Activated CD8-positive, alpha-beta T cell treated with anti-CD3 and anti-CD28 coated beads, Interleukin-2, amount 10 ng/mL, durations not matched to agents 7 days and 5 days (primary cell): ENCODE data around the gene LRRC47. TPM values are rescaled to one million over a fixed set of nuclear protein-coding genes. Genes with fewer than 3 reads are reported as not detected.

Experiments
- ATAC-seq: fragments of 150-1000 bp; cut with Tn5 transposase; one replicate; pipeline ENCODE4 v1.10.0; 2021; ENCODE audit warnings: moderate library complexity
- CTCF ChIA-PET: fragments of 350-600 bp; sonication (Branson Sonifier 250); formaldehyde crosslinking; loops from one replicate; lab custom pipeline; 2021; ENCODE audit warnings: antibody characterized with exemption; lab: Charles Lee
- POLR2A ChIA-PET: fragments of 350-600 bp; sonication (Branson Sonifier 250); formaldehyde crosslinking; loops from one replicate; lab custom pipeline; 2021; ENCODE audit warnings: antibody characterized with exemption; lab: Charles Lee
- DNase-seq: peaks from one replicate; pipeline ENCODE4 v3.0.0-alpha.2; 2020
- H3K27ac Mint-ChIP-seq: one replicate; pipeline ENCODE4 v1.8.0; 2021; ENCODE audit warnings: mild to moderate bottlenecking, mixed read lengths
- H3K27me3 Mint-ChIP-seq: one replicate; pipeline ENCODE4 v1.8.0; 2021; ENCODE audit warnings: low read depth, mixed read lengths
- H3K36me3 Mint-ChIP-seq: one replicate; pipeline ENCODE4 v1.8.0; 2021; ENCODE audit warnings: low read depth, mixed read lengths
- H3K4me1 Mint-ChIP-seq: one replicate; pipeline ENCODE4 v1.8.0; 2021; ENCODE audit warnings: low read depth, mixed read lengths
- H3K4me3 Mint-ChIP-seq: one replicate; pipeline ENCODE4 v1.8.0; 2021; ENCODE audit warnings: mild to moderate bottlenecking, mixed read lengths
- H3K9me3 Mint-ChIP-seq: one replicate; pipeline ENCODE4 v1.8.0; 2022; ENCODE audit warnings: mixed read lengths; ENCODE audit not compliant: insufficient read depth
- total RNA-seq, 2 experiments: library from RNA; stranded (reverse); gene quantifications; one replicate each; pipeline ENCODE4 v1.2.3, GENCODE V29; 2021

Gene LRRC47
- total RNA-seq, 2 experiments from 2014 or later, result 36.4 to 39.5 TPM

- Mint-ChIP-seq H3K27ac (no peak overlapping the region), H3K27me3 (no peaks in the 10 kb centered on the region), H3K36me3 (peaks cover 26% of the 10 kb centered on the region), H3K4me1 (no peaks in the 10 kb centered on the region), H3K4me3 (no peak overlapping the region), H3K9me3 (no peaks in the 10 kb centered on the region)
- DNase-seq, result no peak
- ChIA-PET POLR2A (no interaction called here), CTCF (no interaction called here)
- ATAC-seq, result no peak
Measured at GRCh38 chr1:3824650-3825049, 28.4 kb upstream of the LRRC47 start.

- ChIA-PET POLR2A (no interaction called here), CTCF (no interaction called here)
- no peak overlapping the region for H3K27ac Mint-ChIP-seq
Measured at GRCh38 chr1:3822421-3822820, 26.1 kb upstream of the LRRC47 start.

GRCh38 chr1:3821908-3822307 is 25.6 kb upstream of the LRRC47 start:
- POLR2A ChIA-PET, result no interaction called here

More at GRCh38 chr1:3822421-3822820, 26.1 kb upstream of the LRRC47 start:
- Mint-ChIP-seq H3K4me3 (no peak overlapping the region), H3K27me3 (no peaks in the 10 kb centered on the region), H3K36me3 (peaks cover 16% of the 10 kb centered on the region), H3K4me1 (no peaks in the 10 kb centered on the region), H3K9me3 (no peaks in the 10 kb centered on the region)
- ATAC-seq (no peak), DNase-seq (no peak)

GRCh38 chr1:3821447-3821846 is 25.1 kb upstream of the LRRC47 start:
- ChIA-PET POLR2A (interaction anchor here (0.5 kb wide), 1 partner anchor 47 kb away, joined by 3 read pairs; no protein-coding TSS in a partner anchor), CTCF (no interaction called here)
- Mint-ChIP-seq H3K4me3 (no peak overlapping the region), H3K4me1 (no peaks in the 10 kb centered on the region), H3K36me3 (peaks cover 16% of the 10 kb centered on the region), H3K27ac (no peak overlapping the region), H3K27me3 (no peaks in the 10 kb centered on the region), H3K9me3 (no peaks in the 10 kb centered on the region)
- no peak for ATAC-seq
- DNase-seq, result no peak

More at GRCh38 chr1:3821908-3822307, 25.6 kb upstream of the LRRC47 start:
- no peak overlapping the region for H3K4me3 Mint-ChIP-seq
- ATAC-seq (no peak), DNase-seq (no peak)
- H3K9me3 Mint-ChIP-seq, result no peaks in the 10 kb centered on the region
- CTCF ChIA-PET, result no interaction called here
- H3K27me3 Mint-ChIP-seq, result no peaks in the 10 kb centered on the region
- no peak overlapping the region for H3K27ac Mint-ChIP-seq
- peaks cover 16% of the 10 kb centered on the region for H3K36me3 Mint-ChIP-seq
- no peaks in the 10 kb centered on the region for H3K4me1 Mint-ChIP-seq

- H3K27me3 Mint-ChIP-seq, result no peaks in the 10 kb centered on the region
- ChIA-PET POLR2A (interaction anchor here (0.5 kb wide), 1 partner anchor 47 kb away, joined by 3 read pairs; no protein-coding TSS in a partner anchor), CTCF (no interaction called here)
Measured at GRCh38 chr1:3821004-3821403, 24.7 kb upstream of the LRRC47 start.

GRCh38 chr1:3820316-3820715 is 24.0 kb upstream of the LRRC47 start:
- Mint-ChIP-seq H3K36me3 (peaks cover 16% of the 10 kb centered on the region), H3K9me3 (no peaks in the 10 kb centered on the region), H3K4me1 (no peaks in the 10 kb centered on the region), H3K4me3 (no peak overlapping the region), H3K27ac (no peak overlapping the region), H3K27me3 (no peaks in the 10 kb centered on the region)
- POLR2A ChIA-PET, result no interaction called here
- DNase-seq (no peak), ATAC-seq (no peak)
- CTCF ChIA-PET, result no interaction called here

More at GRCh38 chr1:3821004-3821403, 24.7 kb upstream of the LRRC47 start:
- Mint-ChIP-seq H3K4me1 (no peaks in the 10 kb centered on the region), H3K9me3 (no peaks in the 10 kb centered on the region), H3K27ac (no peak overlapping the region), H3K36me3 (peaks cover 16% of the 10 kb centered on the region), H3K4me3 (no peak overlapping the region)
- no peak for DNase-seq
- no peak for ATAC-seq

GRCh38 chr1:3819771-3820200 is 23.5 kb upstream of the LRRC47 start:
- Mint-ChIP-seq H3K36me3 (peaks cover 16% of the 10 kb centered on the region), H3K4me3 (no peak overlapping the region), H3K27ac (no peak overlapping the region), H3K27me3 (no peaks in the 10 kb centered on the region), H3K4me1 (no peaks in the 10 kb centered on the region), H3K9me3 (no peaks in the 10 kb centered on the region)
- ChIA-PET POLR2A (no interaction called here), CTCF (no interaction called here)
- ATAC-seq (no peak), DNase-seq (no peak)

- DNase-seq, result no peak
- Mint-ChIP-seq H3K9me3 (no peaks in the 10 kb centered on the region), H3K36me3 (peaks cover 13% of the 10 kb centered on the region), H3K4me1 (no peaks in the 10 kb centered on the region), H3K27me3 (no peaks in the 10 kb centered on the region), H3K4me3 (no peak overlapping the region), H3K27ac (no peak overlapping the region)
- ChIA-PET CTCF (no interaction called here), POLR2A (interaction anchor here (1.1 kb wide), 1 partner anchor 22 kb away, joined by 3 read pairs; the partner anchor contains the start of gene LRRC47)
- no peak for ATAC-seq
Measured at GRCh38 chr1:3817821-3818597, 21.7 kb upstream of the LRRC47 start.

- CTCF ChIA-PET, result no interaction called here
- no peak overlapping the region for H3K4me3 Mint-ChIP-seq
- H3K27me3 Mint-ChIP-seq, result no peaks in the 10 kb centered on the region
- no peaks in the 10 kb centered on the region for H3K4me1 Mint-ChIP-seq
- POLR2A ChIA-PET, result interaction anchor here (1.1 kb wide), 1 partner anchor 21 kb away, joined by 3 read pairs; the partner anchor contains the start of gene LRRC47
- peaks cover 12% of the 10 kb centered on the region for H3K36me3 Mint-ChIP-seq
- no peak overlapping the region for H3K27ac Mint-ChIP-seq
- H3K9me3 Mint-ChIP-seq, result no peaks in the 10 kb centered on the region
- ATAC-seq, result no peak
- no peak for DNase-seq
Measured at GRCh38 chr1:3817138-3817740, 20.9 kb upstream of the LRRC47 start.

- no peaks in the 10 kb centered on the region for H3K27me3 Mint-ChIP-seq
- POLR2A ChIA-PET, result no interaction called here
- no peak for ATAC-seq
- H3K9me3 Mint-ChIP-seq, result no peaks in the 10 kb centered on the region
- CTCF ChIA-PET, result interaction anchor here (1.0 kb wide), 1 partner anchor 12 kb away, joined by 3 read pairs; no protein-coding TSS in a partner anchor
- H3K36me3 Mint-ChIP-seq, result peaks cover 8% of the 10 kb centered on the region
- DNase-seq, result no peak
- H3K4me3 Mint-ChIP-seq, result no peak overlapping the region
- no peaks in the 10 kb centered on the region for H3K4me1 Mint-ChIP-seq
- H3K27ac Mint-ChIP-seq, result no peak overlapping the region
Measured at GRCh38 chr1:3816331-3817137, 20.2 kb upstream of the LRRC47 start.

- Mint-ChIP-seq H3K36me3 (peaks cover 2% of the 10 kb centered on the region), H3K4me1 (peaks cover 3% of the 10 kb centered on the region), H3K27me3 (no peaks in the 10 kb centered on the region), H3K4me3 (no peak overlapping the region), H3K9me3 (no peaks in the 10 kb centered on the region), H3K27ac (no peak overlapping the region)
- CTCF ChIA-PET, result no interaction called here
- ATAC-seq (no peak), DNase-seq (no peak)
- POLR2A ChIA-PET, result no interaction called here
Measured at GRCh38 chr1:3814771-3815561, 18.7 kb upstream of the LRRC47 start.
